Stimulated activated CD4-positive, alpha-beta T cell treated with anti-CD3 and anti-CD28 coated beads, Interleukin-2, amount 100 ng/mL, for 4 hours (primary cell): ENCODE results near the gene GBA2.

ENCODE experiments used
- DNase-seq: peaks from one replicate; pipeline ENCODE4 v3.0.0-alpha.2; 2020; ENCODE audit warnings: low read depth

The GBA2 gene

GRCh38 chr9:35763803-35764202 lies 14.8 kb upstream of the GBA2 start:
- DNase-seq, result no peak

GRCh38 chr9:35763181-35763580 lies 14.2 kb upstream of the GBA2 start:
- no peak for DNase-seq

DNA sequence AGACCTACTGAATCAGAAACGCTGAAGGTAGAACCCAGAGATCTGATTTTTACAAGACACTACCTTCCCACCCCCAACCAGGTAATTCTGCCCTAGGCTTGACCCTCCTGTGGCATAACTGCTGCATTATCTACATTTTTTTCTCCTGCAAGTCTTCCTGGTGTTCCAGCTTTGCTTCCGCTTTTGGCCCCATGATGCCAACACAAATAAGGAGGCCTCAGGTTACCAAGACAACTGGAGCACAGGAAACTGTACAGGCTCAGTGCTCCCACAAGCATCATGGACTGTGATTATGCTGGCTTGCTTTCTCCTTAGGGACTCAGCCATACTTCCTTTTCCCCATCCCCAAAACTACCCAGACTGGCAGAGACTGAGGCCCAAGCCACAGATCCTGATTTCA lies 11.6 kb upstream of the GBA2 start:
- DNase-seq, result no peak

GRCh38 chr9:35759795-35760194 lies 10.8 kb upstream of the GBA2 start:
- DNase-seq, result no peak

GRCh38 chr9:35758475-35759050 lies 9.5 kb upstream of the GBA2 start:
- no peak for DNase-seq

DNA sequence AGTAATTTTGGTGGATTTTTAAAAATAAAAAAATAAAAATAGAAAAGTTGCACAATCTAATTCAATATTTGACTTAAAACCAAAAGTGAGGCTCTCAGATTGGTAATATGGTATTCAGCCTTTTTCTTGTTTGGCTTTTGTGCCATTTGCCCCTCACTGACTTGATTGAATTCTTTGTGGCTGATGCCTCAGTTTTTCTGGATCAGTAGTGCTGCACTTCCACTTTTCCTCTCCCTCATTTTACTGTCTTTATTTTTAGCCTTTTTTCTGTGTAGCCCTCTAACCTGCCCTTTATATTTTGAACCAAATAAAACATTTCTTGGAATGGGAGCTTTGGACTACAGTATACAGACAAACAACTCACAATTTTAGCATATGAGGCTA lies 8.9 kb upstream of the GBA2 start:
- no peak for DNase-seq

DNA sequence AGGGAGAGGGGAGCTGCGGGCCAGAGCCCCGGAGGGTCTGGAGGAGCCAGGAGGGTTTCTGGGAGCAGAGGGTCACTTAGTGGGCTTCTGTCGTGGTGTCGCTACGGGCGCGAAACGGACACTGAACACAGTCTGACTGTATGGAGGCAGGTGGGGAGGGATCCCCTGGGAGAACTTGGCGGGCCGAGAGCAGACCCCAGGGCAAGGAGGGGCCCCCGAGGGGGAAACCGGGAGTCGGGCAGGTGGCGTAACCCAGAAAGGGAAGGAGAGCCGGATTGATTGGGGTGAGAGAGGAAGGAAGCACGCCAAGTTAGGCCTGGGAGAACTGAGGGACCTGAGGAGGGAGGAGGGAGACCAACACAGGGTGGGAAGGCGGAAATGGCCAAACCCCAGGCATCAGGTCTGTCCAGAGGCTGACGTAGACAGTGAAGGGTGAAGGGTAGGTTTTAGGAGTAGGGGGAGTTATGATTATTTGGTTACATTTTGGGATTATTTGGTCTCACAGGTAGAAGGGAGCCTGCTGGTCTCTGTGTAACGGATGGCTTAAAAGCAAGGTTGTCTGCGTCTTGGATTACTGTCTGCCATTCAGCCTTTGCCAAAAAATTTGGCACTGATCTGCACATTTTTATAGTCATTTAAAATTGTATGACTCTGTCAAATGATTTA lies 8.3 kb upstream of the GBA2 start:
- DNase-seq, result no peak

- peak; percentile 67 for DNase-seq
These were observed 7.5 kb upstream of the GBA2 start for GRCh38 chr9:35756275-35757225.

- DNase-seq, result no peak
These were observed 6.0 kb upstream of the GBA2 start for GRCh38 chr9:35755071-35755470.

- DNase-seq, result no peak
These were observed 5.2 kb upstream of the GBA2 start, which contains the start of gene MSMP for GRCh38 chr9:35754264-35754663. TSS of gene MSMP (minus strand) at chr9:35754276. CDS start at chr9:35754129, 147 bp downstream.

DNA sequence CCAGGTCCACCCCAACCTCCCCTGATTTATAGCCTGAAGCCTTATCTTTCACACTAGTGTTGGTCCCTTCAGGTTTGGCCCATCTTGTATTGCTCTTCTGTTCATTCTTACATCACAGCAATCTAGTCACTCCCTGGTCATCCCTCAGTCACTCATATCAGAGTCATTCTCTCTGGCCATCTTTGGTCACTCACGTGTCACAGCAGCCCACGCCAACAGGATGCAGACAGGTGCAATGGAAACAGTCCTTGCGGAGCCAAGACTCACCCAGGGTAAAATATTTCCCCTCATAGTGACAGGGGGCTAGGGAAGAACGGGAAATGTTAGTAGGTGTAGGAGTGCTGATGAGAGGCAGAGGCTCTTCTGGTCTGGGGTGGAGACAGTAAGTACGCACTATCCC lies 4.4 kb upstream of the GBA2 start:
- DNase-seq, result no peak

DNA sequence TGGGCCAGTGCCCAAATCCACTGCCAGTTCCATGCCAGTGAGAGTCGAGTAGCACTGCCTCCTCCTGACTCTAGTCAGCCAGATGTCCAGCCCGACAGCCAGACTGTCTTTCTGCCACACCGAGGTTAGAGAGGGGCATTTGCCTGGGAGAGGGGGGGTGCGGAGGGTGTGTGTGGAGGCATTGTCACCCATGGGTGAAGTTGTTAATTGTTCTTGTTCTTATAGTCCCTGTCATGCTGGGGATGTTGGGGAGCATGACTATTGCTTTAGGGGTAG lies 1.2 kb upstream of the GBA2 start:
- DNase-seq, result no peak

DNA sequence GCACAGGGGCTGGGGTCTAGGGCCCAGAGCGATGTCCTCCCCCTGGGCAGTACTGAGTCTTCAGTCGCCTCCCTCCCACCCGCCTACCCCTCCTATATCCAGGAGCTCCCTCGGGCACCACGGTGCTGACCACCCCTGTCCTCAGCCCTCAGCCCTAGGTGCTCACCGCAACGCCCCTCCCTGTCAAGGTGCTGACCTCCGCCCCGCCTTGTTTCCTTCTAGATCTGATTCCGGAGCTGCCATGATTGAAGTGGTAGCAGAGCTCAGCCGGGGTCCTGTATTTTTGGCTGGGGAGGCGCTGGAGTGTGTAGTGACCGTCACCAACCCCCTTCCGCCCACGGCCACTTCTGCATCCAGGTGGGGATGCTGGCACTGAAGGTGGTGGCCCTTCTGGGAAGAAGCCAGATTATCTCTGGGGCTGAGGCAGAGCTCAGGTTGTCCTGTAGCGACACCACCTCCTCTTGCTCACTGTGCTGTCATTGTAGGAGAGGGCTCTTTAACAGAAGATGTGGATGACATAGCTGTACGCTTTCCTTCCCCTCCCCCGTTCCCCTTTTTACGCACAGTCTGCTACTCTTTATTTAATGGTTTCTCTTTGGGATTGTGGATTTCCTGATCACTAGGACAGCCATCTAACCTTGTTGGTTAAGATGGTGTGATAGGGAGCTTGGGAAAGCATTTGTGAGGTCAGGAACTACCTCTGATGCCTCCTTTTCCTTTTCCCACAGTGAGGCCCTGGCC lies 657 bp upstream of the GBA2 start:
- no peak for DNase-seq

GRCh38 chr9:35748242-35748857 lies 678 bp downstream of the GBA2 start:
- no peak for DNase-seq

- no peak for DNase-seq
These were observed 2.4 kb downstream of the GBA2 start for GRCh38 chr9:35746583-35746982.

DNA sequence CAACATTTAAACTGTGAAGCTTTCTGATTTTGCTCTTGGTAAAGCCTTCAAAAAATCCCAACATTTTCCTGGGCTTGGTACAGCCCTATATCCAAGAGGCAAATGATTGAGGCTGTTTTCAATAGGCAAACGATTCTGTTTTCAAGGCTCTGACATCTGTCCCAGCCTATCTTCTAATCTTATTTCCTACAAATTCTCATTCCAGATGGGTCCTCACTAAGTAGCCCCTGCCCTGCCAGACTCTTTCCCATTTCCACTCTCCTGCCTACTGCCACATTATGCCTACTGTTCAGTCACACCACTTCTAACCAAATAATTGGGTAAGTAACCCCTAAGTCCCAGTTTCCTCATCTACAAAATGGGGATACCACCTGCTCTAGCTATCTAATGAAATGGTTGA lies 3.5 kb downstream of the GBA2 start:
- no peak for DNase-seq

GRCh38 chr9:35743880-35744518 lies 5.0 kb downstream of the GBA2 start:
- DNase-seq, result no peak

DNA sequence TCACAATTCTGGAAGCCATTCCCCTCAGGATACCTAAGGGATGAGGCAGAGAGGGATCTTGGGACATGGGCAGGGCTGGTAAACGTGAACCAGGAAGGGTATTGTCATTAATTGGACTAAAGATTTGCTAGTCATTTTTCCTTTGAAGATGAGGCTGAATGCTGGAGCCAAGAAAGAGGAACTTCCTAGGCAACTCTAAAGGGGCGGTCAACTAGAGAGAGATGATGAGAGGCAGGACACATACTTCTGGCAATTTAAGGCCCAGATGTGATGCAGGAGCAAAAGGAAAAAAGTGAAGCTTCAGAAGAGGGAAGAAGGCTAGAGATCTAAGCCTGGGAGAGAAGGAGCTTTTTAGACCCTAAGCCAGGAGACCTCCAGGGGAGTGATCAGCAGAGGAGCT lies 5.6 kb downstream of the GBA2 start:
- DNase-seq, result no peak

DNA sequence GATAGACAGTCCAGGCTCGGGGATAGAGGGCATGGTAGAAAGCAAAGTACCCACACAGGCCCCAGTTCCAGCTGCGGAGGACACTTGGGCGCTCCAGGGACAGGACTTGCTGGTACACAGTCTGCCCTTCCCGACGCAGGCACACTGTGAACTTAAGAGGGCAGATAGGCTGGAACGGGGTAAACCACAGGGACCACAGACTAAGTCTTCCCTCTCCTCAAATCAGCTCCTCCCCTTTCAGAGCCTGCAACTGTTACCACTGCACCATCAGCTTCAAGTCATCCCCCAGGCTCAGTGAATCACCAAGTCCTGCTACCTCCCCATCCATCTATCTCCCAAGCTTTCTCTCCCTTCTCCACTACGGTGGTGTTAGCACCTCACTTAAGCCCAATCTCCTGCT lies 7.3 kb downstream of the GBA2 start:
- no peak for DNase-seq

DNA sequence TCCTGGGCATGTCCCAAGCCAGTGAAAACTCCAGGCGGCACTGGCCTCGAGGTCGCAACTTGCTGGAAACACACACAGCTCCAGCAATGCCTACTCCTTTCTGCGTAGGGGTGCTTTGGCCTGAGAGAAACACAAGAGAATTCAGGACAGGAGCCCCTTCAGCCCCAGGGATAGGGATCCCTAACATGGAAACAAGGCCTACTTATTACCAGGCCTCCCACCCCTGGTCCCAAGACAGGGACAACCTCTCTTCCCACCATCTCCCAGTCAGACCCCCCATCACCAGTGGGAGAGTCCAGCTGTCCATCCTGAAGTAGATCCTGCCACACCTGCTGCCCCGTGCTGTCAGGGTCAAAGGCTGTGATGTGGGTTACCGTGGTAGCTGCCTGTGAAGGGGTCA lies 8.8 kb downstream of the GBA2 start:
- no peak for DNase-seq

DNA sequence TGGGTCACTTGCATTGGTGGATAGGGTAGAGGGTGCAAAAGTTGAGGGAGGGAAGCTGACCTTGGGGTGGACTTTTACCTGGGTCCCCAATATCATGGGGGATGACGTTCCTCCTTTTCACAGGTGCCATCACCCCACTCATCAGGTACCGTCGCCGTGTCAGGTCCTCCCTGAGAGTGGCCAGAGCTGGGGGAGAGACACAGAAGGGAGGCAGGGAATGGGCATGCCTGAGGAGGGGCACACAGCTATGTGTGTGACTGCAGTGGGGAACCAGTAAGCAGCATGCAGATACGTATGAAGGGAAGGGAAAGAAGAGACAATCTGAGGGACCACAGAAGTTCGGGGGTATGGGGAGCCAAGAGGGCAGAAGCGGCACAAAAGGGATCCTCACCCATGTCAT lies 10.1 kb downstream of the GBA2 start:
- no peak for DNase-seq

DNA sequence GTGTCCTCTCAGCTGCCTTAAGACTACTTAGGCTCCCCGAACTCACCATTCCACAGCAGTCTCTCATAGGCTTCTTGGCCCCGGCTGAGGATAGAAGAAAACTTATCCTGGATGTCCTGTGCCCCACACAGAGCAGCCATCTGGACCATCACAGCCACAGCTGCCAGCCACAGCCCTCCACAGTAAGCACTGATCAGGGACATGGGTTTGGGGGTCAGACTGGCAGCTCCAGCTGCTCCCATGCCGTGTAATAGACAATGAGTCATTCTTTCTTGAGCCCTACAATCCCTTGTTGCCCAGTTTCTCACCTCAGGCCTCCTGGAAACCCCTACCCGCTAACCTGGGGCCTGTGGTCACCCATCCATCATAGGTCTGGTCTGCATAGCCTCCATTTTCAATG lies 10.8 kb downstream of the GBA2 start:
- DNase-seq, result no peak
